ENCODE measurements around the gene NHEJ1.

NHEJ1 gene

GRCh38 chr2:219165058-219165911, 4.7 kb upstream of the NHEJ1 start:
- no peak for DNase-seq

- no peak for DNase-seq
These were observed 2.5 kb upstream of the NHEJ1 start for GRCh38 chr2:219163156-219163555.

- DNase-seq, result no peak
These were observed 482 bp upstream of the NHEJ1 start for GRCh38 chr2:219161097-219161496.

- no peak for DNase-seq
These were observed 837 bp downstream of the NHEJ1 start for GRCh38 chr2:219159771-219160185.

GRCh38 chr2:219158586-219158985, 2.0 kb downstream of the NHEJ1 start:
- no peak for DNase-seq

GRCh38 chr2:219158025-219158424, 2.6 kb downstream of the NHEJ1 start:
- DNase-seq, result no peak

GRCh38 chr2:219157396-219157795, 3.2 kb downstream of the NHEJ1 start:
- no peak for DNase-seq

- DNase-seq, result peak in 2 of 5 donors; percentile 34 to 63
These were observed 5.5 kb downstream of the NHEJ1 start for GRCh38 chr2:219155054-219155644.

GRCh38 chr2:219149667-219150066, 10.9 kb downstream of the NHEJ1 start:
- no peak for DNase-seq

GRCh38 chr2:219142329-219142728, 18.3 kb downstream of the NHEJ1 start:
- no peak for DNase-seq

GRCh38 chr2:219140722-219141121, 19.9 kb downstream of the NHEJ1 start:
- no peak for DNase-seq

GRCh38 chr2:219133976-219134375, 26.6 kb downstream of the NHEJ1 start:
- no peak for DNase-seq

GRCh38 chr2:219131744-219132143, 28.9 kb downstream of the NHEJ1 start:
- no peak for DNase-seq

- DNase-seq, result no peak
These were observed 29.3 kb downstream of the NHEJ1 start for GRCh38 chr2:219131327-219131726.

GRCh38 chr2:219129589-219129988, 31.0 kb downstream of the NHEJ1 start:
- DNase-seq, result no peak

GRCh38 chr2:219128396-219128795, 32.2 kb downstream of the NHEJ1 start:
- DNase-seq, result no peak

- no peak for DNase-seq
These were observed 33.5 kb downstream of the NHEJ1 start for GRCh38 chr2:219127037-219127635.

- DNase-seq, result no peak
These were observed 34.1 kb downstream of the NHEJ1 start for GRCh38 chr2:219126555-219126954.

GRCh38 chr2:219125886-219126270, 34.7 kb downstream of the NHEJ1 start:
- no peak for DNase-seq

GRCh38 chr2:219125225-219125885, 35.3 kb downstream of the NHEJ1 start:
- no peak for DNase-seq

GRCh38 chr2:219124381-219125110, 36.1 kb downstream of the NHEJ1 start:
- DNase-seq, result no peak

- DNase-seq, result no peak
These were observed 37.1 kb downstream of the NHEJ1 start for GRCh38 chr2:219123356-219124135.

All from T-helper 1 cell (primary cell).